PFSK-1 (cell line): ENCODE data around the gene EFNA5.

Source experiments
- POLR2AphosphoS5 ChIP-seq: IDR thresholded peaks from 2 replicates; pipeline ENCODE4 v1.6.1; 2012; ENCODE audit warnings: low read depth, mild to moderate bottlenecking, control low read depth, low read length, moderate library complexity
- SIN3A ChIP-seq: IDR thresholded peaks from 2 replicates; pipeline ENCODE4 v1.6.1; 2012; ENCODE audit warnings: mild to moderate bottlenecking, low read length, moderate library complexity, borderline replicate concordance; ENCODE audit not compliant: insufficient read depth
- TAF1 ChIP-seq: IDR thresholded peaks from 2 replicates; pipeline ENCODE4 v1.6.1; 2012; ENCODE audit warnings: low read length, control low read depth, borderline replicate concordance; ENCODE audit not compliant: insufficient read depth
- TF ChIP-seq, protein P1 (sequence below), 2 experiments: IDR thresholded peaks; 2 replicates each; pipeline versions ENCODE4 v1.6.1 to v1.8.0; 2011 to 2012; ENCODE audit warnings: low read depth in 2 of 2, low read length in 2 of 2, control low read depth in 1 of 2, inconsistent platforms in 1 of 2, mild to moderate bottlenecking in 1 of 2, moderate library complexity in 1 of 2; ENCODE audit not compliant: insufficient read depth in 1 of 2

- no peak for TF ChIP-seq POLR2AphosphoS5
- TF ChIP-seq TAF1: no peak
- TF ChIP-seq, protein P1, sequence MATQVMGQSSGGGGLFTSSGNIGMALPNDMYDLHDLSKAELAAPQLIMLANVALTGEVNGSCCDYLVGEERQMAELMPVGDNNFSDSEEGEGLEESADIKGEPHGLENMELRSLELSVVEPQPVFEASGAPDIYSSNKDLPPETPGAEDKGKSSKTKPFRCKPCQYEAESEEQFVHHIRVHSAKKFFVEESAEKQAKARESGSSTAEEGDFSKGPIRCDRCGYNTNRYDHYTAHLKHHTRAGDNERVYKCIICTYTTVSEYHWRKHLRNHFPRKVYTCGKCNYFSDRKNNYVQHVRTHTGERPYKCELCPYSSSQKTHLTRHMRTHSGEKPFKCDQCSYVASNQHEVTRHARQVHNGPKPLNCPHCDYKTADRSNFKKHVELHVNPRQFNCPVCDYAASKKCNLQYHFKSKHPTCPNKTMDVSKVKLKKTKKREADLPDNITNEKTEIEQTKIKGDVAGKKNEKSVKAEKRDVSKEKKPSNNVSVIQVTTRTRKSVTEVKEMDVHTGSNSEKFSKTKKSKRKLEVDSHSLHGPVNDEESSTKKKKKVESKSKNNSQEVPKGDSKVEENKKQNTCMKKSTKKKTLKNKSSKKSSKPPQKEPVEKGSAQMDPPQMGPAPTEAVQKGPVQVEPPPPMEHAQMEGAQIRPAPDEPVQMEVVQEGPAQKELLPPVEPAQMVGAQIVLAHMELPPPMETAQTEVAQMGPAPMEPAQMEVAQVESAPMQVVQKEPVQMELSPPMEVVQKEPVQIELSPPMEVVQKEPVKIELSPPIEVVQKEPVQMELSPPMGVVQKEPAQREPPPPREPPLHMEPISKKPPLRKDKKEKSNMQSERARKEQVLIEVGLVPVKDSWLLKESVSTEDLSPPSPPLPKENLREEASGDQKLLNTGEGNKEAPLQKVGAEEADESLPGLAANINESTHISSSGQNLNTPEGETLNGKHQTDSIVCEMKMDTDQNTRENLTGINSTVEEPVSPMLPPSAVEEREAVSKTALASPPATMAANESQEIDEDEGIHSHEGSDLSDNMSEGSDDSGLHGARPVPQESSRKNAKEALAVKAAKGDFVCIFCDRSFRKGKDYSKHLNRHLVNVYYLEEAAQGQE (IDR thresholded peaks at IDR 0.05; ENCODE audit: insufficient read depth in 1 of 2, low read depth in 2 of 2, low read length in 2 of 2): no peak
- TF ChIP-seq SIN3A: no peak
Measured at GRCh38 chr5:107329850-107330249, 340.9 kb downstream of the EFNA5 start.
